Activated CD4-positive, alpha-beta T cell treated with anti-CD3 and anti-CD28 coated beads, Interleukin-2, amount 50 U/mL, for 4 hours (primary cell): Measurements from ENCODE around the gene MT1B.

Experiments
- DNase-seq, 2 experiments: peaks; one replicate each; pipeline ENCODE4 v3.0.0-alpha.2; 2020

Gene MT1B

DNA sequence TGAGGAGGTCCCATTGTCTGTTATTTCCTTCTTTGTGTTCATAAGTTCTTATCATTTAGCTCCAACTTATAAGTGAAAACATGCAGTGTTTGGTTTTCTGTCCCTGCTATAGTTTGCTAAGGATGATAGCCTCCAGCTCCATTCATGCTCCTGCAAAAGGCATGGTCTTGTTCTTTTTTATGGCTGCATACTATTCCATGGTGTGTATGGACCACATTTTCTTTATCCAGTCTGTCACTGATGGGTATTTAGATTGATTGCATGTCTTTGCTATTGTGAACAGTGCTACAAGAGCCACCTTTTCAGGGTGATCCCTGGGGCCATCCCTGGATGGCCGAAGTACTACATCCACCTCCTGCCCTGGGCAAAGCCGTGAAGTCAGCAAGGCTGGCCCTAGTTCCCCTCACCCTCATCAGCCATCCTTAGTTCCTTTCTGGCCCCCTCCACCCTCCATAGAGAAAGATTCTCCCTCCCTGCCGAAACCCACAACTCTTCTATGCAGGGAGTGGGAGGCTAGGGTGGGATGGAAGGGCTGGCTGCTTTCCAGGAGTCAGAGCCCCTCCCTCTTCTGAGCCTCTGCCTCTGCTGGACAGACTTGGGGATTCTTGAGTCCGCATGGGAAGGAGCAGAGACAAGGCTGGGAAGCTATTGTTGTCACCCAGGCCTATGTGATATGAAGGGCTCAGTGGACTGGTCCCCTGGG, 38.9 kb downstream of the MT1B start:
- no peak for DNase-seq

DNA sequence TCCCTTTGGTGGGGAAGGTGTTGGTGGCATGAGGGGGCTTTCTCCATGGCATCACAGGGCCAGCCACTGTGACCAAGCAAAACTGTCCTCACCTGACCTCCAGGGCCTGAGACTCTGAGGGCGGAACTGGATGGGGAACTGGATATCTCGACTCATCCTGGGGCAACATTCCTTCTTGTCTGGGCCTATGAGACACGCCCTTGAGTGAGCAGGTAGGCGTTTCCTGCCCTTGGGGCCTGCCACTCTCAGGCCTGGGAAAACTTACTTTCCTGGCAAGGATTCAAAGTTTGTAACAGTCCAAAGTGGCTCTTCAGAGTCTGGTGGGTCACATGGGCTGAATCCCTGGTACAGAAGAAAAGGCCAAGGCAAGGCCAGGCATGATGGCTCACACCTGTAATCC, 40.2 kb downstream of the MT1B start:
- no peak for DNase-seq

DNA sequence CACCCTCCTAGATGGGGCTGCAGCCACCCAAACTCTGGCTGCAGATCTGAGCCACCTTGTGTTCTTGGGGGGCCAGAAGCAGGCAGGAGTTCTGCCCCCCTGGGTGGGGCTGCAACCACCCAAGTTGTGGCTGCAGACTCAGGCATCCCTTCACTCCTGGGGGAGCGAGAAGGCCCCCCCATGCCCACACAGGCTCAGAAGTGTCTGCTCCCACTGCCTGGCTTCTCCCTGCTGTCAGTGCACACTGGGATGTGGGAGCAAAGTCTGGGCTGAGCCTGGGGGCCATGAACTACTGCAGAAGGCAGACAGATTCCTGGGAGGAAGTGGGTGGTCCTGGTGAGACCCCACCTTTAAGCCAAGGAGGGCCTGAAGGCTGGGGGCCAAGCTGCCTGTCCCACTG, 43.6 kb downstream of the MT1B start:
- no peak for DNase-seq

DNA sequence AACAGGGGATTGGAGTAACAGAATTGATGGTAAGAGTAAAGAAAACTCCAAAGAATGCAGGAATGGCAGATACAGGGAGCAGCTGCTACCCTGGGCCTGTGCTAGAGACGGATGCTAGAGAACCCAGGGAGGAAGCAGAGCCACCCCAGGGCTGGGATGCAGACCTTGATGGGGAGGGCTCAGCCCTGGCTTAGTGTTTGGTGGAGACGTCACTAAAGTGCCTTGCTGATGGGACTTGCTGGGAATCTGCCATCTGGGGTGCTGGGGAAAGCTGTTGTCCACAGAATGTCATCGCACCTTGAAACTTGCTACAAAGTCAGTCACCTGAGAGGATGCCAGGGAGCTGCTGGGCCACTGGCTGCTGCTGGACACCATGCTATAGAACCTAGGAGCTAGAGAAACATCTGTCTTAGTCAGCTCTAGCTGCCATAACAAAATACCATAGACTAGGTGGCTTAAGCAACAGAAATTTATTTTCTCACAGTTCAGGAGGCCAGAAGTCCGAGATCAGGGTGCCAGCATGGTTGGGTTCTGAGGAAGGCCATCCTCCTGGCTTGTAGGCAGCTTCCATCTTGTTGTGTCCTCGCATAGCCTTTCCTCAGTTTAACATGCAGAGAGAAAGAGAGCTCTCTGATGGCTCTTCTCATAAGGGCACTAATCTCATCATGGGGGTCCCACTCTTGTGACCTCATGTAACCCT, 45.9 kb downstream of the MT1B start:
- DNase-seq: no peak

DNA sequence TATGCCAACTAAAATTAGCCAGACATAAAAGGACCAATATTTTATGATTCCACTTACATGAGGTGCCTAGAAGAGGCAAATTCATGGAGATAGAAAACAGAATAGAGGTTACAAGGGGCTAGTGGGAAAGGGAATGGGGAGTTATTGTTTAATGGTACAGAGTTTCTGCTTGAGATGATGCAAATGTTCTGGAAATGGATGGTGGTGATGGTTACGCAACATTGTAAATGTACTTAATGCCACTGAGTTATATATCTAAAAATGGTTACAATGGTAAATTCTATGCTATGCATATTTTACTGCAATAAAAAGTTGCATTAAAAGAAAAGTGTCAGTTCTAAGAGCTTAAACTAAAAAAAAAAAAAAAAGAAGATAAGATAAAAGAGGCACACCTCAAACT, 48.5 kb downstream of the MT1B start:
- no peak for DNase-seq

DNA sequence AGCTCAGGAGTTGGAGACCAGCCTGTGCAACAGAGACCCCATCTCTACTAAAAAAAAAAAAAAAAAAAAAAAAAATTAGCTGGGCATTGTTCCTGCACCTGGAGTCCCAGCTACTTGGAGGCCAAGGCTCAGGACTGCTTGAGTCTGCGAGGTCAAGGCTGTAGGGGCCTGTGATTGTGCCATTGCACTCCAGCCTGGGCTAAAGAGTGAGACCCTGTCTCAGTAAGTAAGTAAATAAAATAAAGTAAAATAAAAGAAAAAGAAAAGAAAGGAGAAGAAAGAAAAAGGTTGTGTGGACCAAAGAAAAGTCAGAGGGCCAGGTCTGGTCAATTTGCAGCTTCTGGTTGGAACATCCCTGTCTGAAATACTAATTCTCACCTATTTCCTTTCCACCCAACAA, 48.9 kb downstream of the MT1B start:
- DNase-seq: no peak

DNA sequence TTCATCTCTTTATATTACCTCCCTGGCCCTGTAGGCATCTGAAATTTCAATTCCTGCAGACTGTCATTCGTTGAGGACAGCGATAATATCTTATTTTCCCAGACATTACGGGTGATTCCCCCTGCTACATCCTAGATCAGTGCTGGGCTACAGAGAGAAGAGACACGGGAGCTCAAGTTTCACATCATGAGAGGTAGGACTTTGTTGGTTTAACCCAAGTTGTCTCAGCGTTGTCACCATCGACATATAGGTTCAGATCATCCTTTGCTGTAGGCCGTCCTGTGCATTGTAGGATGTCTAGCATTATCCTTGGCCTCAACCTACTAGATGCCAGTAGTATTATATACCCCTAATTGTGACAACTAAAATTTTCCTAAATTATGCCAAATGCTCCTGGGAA, 49.8 kb downstream of the MT1B start:
- DNase-seq: no peak
